MM.1S (cell line): ENCODE results near the gene GCM1.

Source experiments
- DNase-seq: peaks from one replicate; pipeline ENCODE4 v3.0.0-alpha.2; 2015
- H2AFZ ChIP-seq: fragments of 300-600 bp; sonication (generic); 2 replicates; pipeline ENCODE4 v1.6.0; 2016; ENCODE audit warnings: antibody characterized with exemption, low read length
- H3F3A ChIP-seq: fragments of 300-600 bp; sonication (generic); 2 replicates; pipeline ENCODE4 v1.6.1; 2016; ENCODE audit warnings: mild to moderate bottlenecking, antibody characterized with exemption, low read length, moderate library complexity, mixed read lengths; ENCODE audit not compliant: insufficient read depth
- H3K27ac ChIP-seq: fragments of 300-600 bp; sonication (generic); 2 replicates; pipeline ENCODE4 v1.5.1; 2016; ENCODE audit warnings: mild to moderate bottlenecking, low read length
- H3K27me3 ChIP-seq: fragments of 300-600 bp; sonication (generic); replicated peaks from 2 replicates; pipeline ENCODE4 v1.6.0; 2016; ENCODE audit warnings: low read length; ENCODE audit not compliant: insufficient read depth
- H3K36me3 ChIP-seq: fragments of 300-600 bp; sonication (generic); replicated peaks from 2 replicates; pipeline ENCODE4 v1.6.1; 2016; ENCODE audit warnings: mild to moderate bottlenecking, low read length, mixed read lengths; ENCODE audit not compliant: insufficient read depth
- H3K4me1 ChIP-seq: fragments of 300-600 bp; sonication (generic); 2 replicates; pipeline ENCODE4 v1.6.1; 2016; ENCODE audit warnings: low read length, mixed read lengths
- H3K4me2 ChIP-seq: fragments of 300-600 bp; sonication (generic); 2 replicates; pipeline ENCODE4 v1.6.0; 2016; ENCODE audit warnings: low read depth, low read length
- H3K4me3 ChIP-seq: fragments of 300-600 bp; sonication (generic); 2 replicates; pipeline ENCODE4 v1.5.1; 2016; ENCODE audit warnings: low read length, mixed read lengths
- H3K79me2 ChIP-seq: fragments of 300-600 bp; sonication (generic); 2 replicates; pipeline ENCODE4 v1.6.1; 2016; ENCODE audit warnings: mixed run types, low read length, mixed read lengths
- H3K9ac ChIP-seq: fragments of 300-600 bp; sonication (generic); 2 replicates; pipeline ENCODE4 v1.6.1; 2016; ENCODE audit warnings: low read length, mixed read lengths
- H3K9me2 ChIP-seq: fragments of 300-600 bp; sonication (generic); replicated peaks from 2 replicates; pipeline ENCODE4 v1.6.1; 2016; ENCODE audit warnings: mild to moderate bottlenecking, low read length, mixed read lengths; ENCODE audit not compliant: insufficient read depth
- H3K9me3 ChIP-seq: fragments of 300-600 bp; sonication (generic); replicated peaks from 2 replicates; pipeline ENCODE4 v1.6.1; 2016; ENCODE audit warnings: mild to moderate bottlenecking, low read length, mixed read lengths; ENCODE audit not compliant: insufficient read depth
- H4K20me1 ChIP-seq: fragments of 300-600 bp; sonication (generic); 2 replicates; pipeline ENCODE4 v1.6.1; 2016; ENCODE audit warnings: mild to moderate bottlenecking, low read length, moderate library complexity, mixed read lengths; ENCODE audit not compliant: insufficient read depth
- EZH2 ChIP-seq: fragments of 300-600 bp; sonication (generic); optimal IDR thresholded peaks from 2 replicates; pipeline ENCODE3; 2017; ENCODE audit warnings: low read depth, mild to moderate bottlenecking, antibody characterized with exemption, low read length, mixed read lengths
- EZH2phosphoT487 ChIP-seq: fragments of 300-600 bp; sonication (generic); IDR thresholded peaks from 2 replicates; pipeline ENCODE4 v1.6.1; 2018; ENCODE audit warnings: antibody characterized with exemption, low read length
- TF ChIP-seq, protein P1 (sequence below): fragments of 300-600 bp; sonication (generic); IDR thresholded peaks from 2 replicates; pipeline ENCODE4 v1.5.1; 2016; ENCODE audit warnings: antibody characterized with exemption, low read length, mixed read lengths

The GCM1 gene

DNA sequence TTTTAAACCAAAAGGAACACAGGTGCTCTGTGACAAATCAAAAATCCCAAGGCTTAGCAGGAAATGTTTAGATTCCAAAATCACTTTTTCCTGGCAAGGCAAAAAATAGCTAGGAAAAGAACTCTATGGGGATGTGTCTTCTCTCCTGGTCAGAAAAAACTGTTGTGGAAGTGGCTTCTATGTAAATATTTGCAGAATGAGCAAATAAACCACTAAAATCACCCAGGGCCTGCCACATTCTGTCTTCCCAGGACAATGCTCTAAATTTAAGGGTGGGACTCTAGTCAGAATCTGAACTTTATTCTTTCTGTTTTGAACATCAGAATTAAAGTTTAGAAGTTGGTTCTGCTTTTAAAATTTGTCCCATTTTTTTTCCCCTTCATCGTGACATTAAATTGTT, 29.3 kb downstream of the GCM1 start:
- Histone ChIP-seq H3K36me3 (no peaks in the 10 kb centered on the region), H3K9ac (no peak overlapping the region), H3K79me2 (no peaks in the 10 kb centered on the region), H3K4me2 (no peak overlapping the region), H3K4me3 (no peak overlapping the region), H3K27me3 (no peaks in the 10 kb centered on the region), H4K20me1 (no peaks in the 10 kb centered on the region), H3K9me2 (no peaks in the 10 kb centered on the region), H2AFZ (no peak overlapping the region), H3K4me1 (no peaks in the 10 kb centered on the region), H3F3A (no peaks in the 10 kb centered on the region), H3K9me3 (no peaks in the 10 kb centered on the region), H3K27ac (no peak overlapping the region)
- DNase-seq: no peak
- TF ChIP-seq, protein P1, sequence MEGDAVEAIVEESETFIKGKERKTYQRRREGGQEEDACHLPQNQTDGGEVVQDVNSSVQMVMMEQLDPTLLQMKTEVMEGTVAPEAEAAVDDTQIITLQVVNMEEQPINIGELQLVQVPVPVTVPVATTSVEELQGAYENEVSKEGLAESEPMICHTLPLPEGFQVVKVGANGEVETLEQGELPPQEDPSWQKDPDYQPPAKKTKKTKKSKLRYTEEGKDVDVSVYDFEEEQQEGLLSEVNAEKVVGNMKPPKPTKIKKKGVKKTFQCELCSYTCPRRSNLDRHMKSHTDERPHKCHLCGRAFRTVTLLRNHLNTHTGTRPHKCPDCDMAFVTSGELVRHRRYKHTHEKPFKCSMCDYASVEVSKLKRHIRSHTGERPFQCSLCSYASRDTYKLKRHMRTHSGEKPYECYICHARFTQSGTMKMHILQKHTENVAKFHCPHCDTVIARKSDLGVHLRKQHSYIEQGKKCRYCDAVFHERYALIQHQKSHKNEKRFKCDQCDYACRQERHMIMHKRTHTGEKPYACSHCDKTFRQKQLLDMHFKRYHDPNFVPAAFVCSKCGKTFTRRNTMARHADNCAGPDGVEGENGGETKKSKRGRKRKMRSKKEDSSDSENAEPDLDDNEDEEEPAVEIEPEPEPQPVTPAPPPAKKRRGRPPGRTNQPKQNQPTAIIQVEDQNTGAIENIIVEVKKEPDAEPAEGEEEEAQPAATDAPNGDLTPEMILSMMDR: no peak
- TF ChIP-seq EZH2: no peak
- no peak for TF ChIP-seq EZH2phosphoT487

- no peak overlapping the region for H2AFZ ChIP-seq
- no peak for TF ChIP-seq EZH2
- TF ChIP-seq, protein P1: no peak
- no peak for TF ChIP-seq EZH2phosphoT487
- no peak overlapping the region for H3K4me3 ChIP-seq
- DNase-seq: no peak
- no peak overlapping the region for H3K9ac ChIP-seq
- no peaks in the 10 kb centered on the region for H4K20me1 ChIP-seq
- H3K4me1 ChIP-seq: peaks cover 27% of the 10 kb centered on the region
- peaks cover 20% of the 10 kb centered on the region for H3F3A ChIP-seq
- no peaks in the 10 kb centered on the region for H3K36me3 ChIP-seq
- H3K27me3 ChIP-seq: no peaks in the 10 kb centered on the region
- no peaks in the 10 kb centered on the region for H3K79me2 ChIP-seq
- no peak overlapping the region for H3K27ac ChIP-seq
- H3K9me2 ChIP-seq: no peaks in the 10 kb centered on the region
- H3K9me3 ChIP-seq: no peaks in the 10 kb centered on the region
- no peak overlapping the region for H3K4me2 ChIP-seq
These were observed 32.9 kb downstream of the GCM1 start for GRCh38 chr6:53115741-53116140.

GRCh38 chr6:53115113-53115512, 33.5 kb downstream of the GCM1 start:
- H3K4me1 ChIP-seq: peaks cover 33% of the 10 kb centered on the region
- H3K79me2 ChIP-seq: no peaks in the 10 kb centered on the region
- peaks cover 20% of the 10 kb centered on the region for H3F3A ChIP-seq
- H3K9ac ChIP-seq: no peak overlapping the region
- no peak overlapping the region for H3K4me2 ChIP-seq
- H3K4me3 ChIP-seq: no peak overlapping the region
- H3K9me2 ChIP-seq: no peaks in the 10 kb centered on the region
- H3K27ac ChIP-seq: no peak overlapping the region
- no peak overlapping the region for H2AFZ ChIP-seq
- H3K27me3 ChIP-seq: no peaks in the 10 kb centered on the region
- H3K9me3 ChIP-seq: no peaks in the 10 kb centered on the region
- no peaks in the 10 kb centered on the region for H3K36me3 ChIP-seq
- no peaks in the 10 kb centered on the region for H4K20me1 ChIP-seq
- DNase-seq: no peak
- TF ChIP-seq, protein P1: no peak
- TF ChIP-seq EZH2phosphoT487 (no peak), EZH2 (no peak)
